SK-N-SH (cell line): Measurements from ENCODE around the gene RPS6KC1. TPM values are rescaled to one million over a fixed set of nuclear protein-coding genes. Genes with fewer than 3 reads are reported as not detected.

Source experiments
- CTCF ChIA-PET: fragments of 300-600, 350-600 bp; formaldehyde crosslinking; extraction: SDS; loops from one replicate; lab custom pipeline; 2021; lab: Yijun Ruan, JAX
- POLR2A ChIA-PET: fragments of 350-600 bp; sonication (Branson Sonifier 250); formaldehyde crosslinking; extraction: SDS; loops from one replicate; lab custom pipeline; 2020; ENCODE audit warnings: antibody characterized with exemption, inconsistent platforms; lab: Yijun Ruan, JAX
- DNase-seq: peaks from one replicate; pipeline ENCODE4 v3.0.0; 2012
- H2AFZ ChIP-seq: fragments of 200-600 bp; sonication (generic); 2 replicates; pipeline ENCODE4 v1.8.1; 2016; ENCODE audit warnings: antibody characterized with exemption, mild to moderate bottlenecking, low read depth
- H3F3A ChIP-seq: fragments of 200-600 bp; sonication (generic); replicated peaks from 2 replicates; pipeline ENCODE3; 2016; ENCODE audit warnings: antibody characterized with exemption, mild to moderate bottlenecking; ENCODE audit not compliant: insufficient read depth
- H3K27ac ChIP-seq, 2 experiments: fragments of 200-500 bp in 1 of 2; fragments of 200-600 bp in 1 of 2; sonication (Bioruptor generic) in 1 of 2; sonication (generic), shearing (Covaris generic) in 1 of 2; 2 replicates each; pipeline versions ENCODE4 v1.5.1 to v1.6.1; 2014 to 2016; ENCODE audit warnings: low read depth in 2 of 2, inconsistent platforms in 1 of 2, low read length in 1 of 2, mild to moderate bottlenecking in 1 of 2, mixed read lengths in 1 of 2
- H3K27me3 ChIP-seq: fragments of 200-600 bp; sonication (generic), shearing (Covaris generic); 2 replicates; pipeline ENCODE4 v1.6.1; 2016; ENCODE audit warnings: mixed run types; ENCODE audit not compliant: insufficient read depth
- H3K36me3 ChIP-seq, 2 experiments: fragments of 200-500 bp in 1 of 2; fragments of 200-600 bp in 1 of 2; sonication (Bioruptor generic) in 1 of 2; sonication (generic) in 1 of 2; replicated peaks in 1 of 2; 2 replicates each; pipeline versions ENCODE3 to v1.5.1; 2014 to 2016; ENCODE audit warnings: low read length in 1 of 2, mild to moderate bottlenecking in 1 of 2; ENCODE audit not compliant: insufficient read depth in 2 of 2, control insufficient read depth in 1 of 2
- H3K4me1 ChIP-seq, 2 experiments: fragments of 200-500 bp in 1 of 2; fragments of 200-600 bp in 1 of 2; sonication (Bioruptor generic) in 1 of 2; sonication (generic), shearing (Covaris generic) in 1 of 2; 2 replicates each; pipeline versions ENCODE4 v1.5.1 to v1.6.1; 2014 to 2016; ENCODE audit warnings: low read depth in 1 of 2, low read length in 1 of 2, mixed run types in 1 of 2; ENCODE audit not compliant: insufficient read depth in 2 of 2, control insufficient read depth in 1 of 2
- H3K4me2 ChIP-seq: fragments of 200-600 bp; sonication (generic), shearing (Covaris generic); 2 replicates; pipeline ENCODE4 v1.6.1; 2017; ENCODE audit warnings: mixed run types
- H3K4me3 ChIP-seq, 2 experiments: fragments of 200-500 bp in 1 of 2; fragments of 200-600 bp in 1 of 2; sonication (Bioruptor generic) in 1 of 2; sonication (generic), shearing (Covaris generic) in 1 of 2; 2 replicates each; pipeline versions ENCODE4 v1.5.1 to v1.8.1; 2014 to 2016; ENCODE audit warnings: low read depth in 2 of 2, inconsistent platforms in 1 of 2, low read length in 1 of 2, mild to moderate bottlenecking in 1 of 2, mixed read lengths in 1 of 2, moderate library complexity in 1 of 2
- H3K79me2 ChIP-seq: fragments of 200-600 bp; sonication (generic); 2 replicates; pipeline ENCODE4 v1.8.1; 2017; ENCODE audit warnings: mild to moderate bottlenecking; ENCODE audit not compliant: insufficient read depth
- H3K9ac ChIP-seq: fragments of 200-600 bp; sonication (generic); 2 replicates; pipeline ENCODE4 v1.6.1; 2017; ENCODE audit warnings: mixed run types
- H3K9me2 ChIP-seq: fragments of 200-600 bp; sonication (generic); 2 replicates; pipeline ENCODE4 v1.6.1; 2017; ENCODE audit warnings: mixed run types
- H3K9me3 ChIP-seq: fragments of 200-600 bp; sonication (generic); 2 replicates; pipeline ENCODE4 v1.6.1; 2017; ENCODE audit warnings: mixed run types, mild to moderate bottlenecking, moderate library complexity
- H4K20me1 ChIP-seq: fragments of 200-600 bp; sonication (generic); 2 replicates; pipeline ENCODE4 v1.6.1; 2017; ENCODE audit warnings: mild to moderate bottlenecking, mixed run types; ENCODE audit not compliant: insufficient read depth
- ELF1 ChIP-seq: IDR thresholded peaks from 2 replicates; pipeline ENCODE4 v1.4.0; 2012
- FOSL2 ChIP-seq: IDR thresholded peaks from 2 replicates; pipeline ENCODE4 v1.4.0; 2012; ENCODE audit warnings: low read depth, mild to moderate bottlenecking, moderate library complexity, borderline replicate concordance
- FOXM1 ChIP-seq: IDR thresholded peaks from 2 replicates; pipeline ENCODE4 v1.4.0; 2012; ENCODE audit warnings: low read depth, mild to moderate bottlenecking
- MEF2A ChIP-seq: IDR thresholded peaks from 2 replicates; pipeline ENCODE4 v1.4.0; 2012; ENCODE audit warnings: low read depth, borderline replicate concordance
- POLR2AphosphoS5 ChIP-seq: IDR thresholded peaks from 2 replicates; pipeline ENCODE4 v1.6.1; 2012; ENCODE audit warnings: low read depth, low read length
- SMC3 ChIP-seq: IDR thresholded peaks from 2 replicates; pipeline ENCODE4 v1.6.1; 2012; ENCODE audit warnings: low read depth, low read length, improper control_type of control experiment
- TCF12 ChIP-seq: IDR thresholded peaks from 2 replicates; pipeline ENCODE4 v1.4.0; 2012
- WGBS: methylation state at CpG from one replicate; pipeline ENCODE4 v1.1.6; 2017; ENCODE audit warnings: low lambda C conversion rate; 5-methylcytosine and 5-hydroxymethylcytosine counted together
- polyA plus RNA-seq, 3 experiments: library from polyadenylated mRNA; depleted of rRNA; stranded (reverse); fragments of >200 nt; gene quantifications; 2 replicates each; pipeline ENCODE4 v1.2.3, GENCODE V29; 2012
- TF ChIP-seq, protein P1 (sequence below): IDR thresholded peaks from 2 replicates; pipeline ENCODE4 v1.4.0; 2012; ENCODE audit warnings: low read depth, borderline replicate concordance
- TF ChIP-seq, protein P2 (sequence below): fragments of 200-600 bp; sonication (generic); IDR thresholded peaks from 2 replicates; pipeline ENCODE4 v1.6.1; 2017; ENCODE audit warnings: antibody characterized with exemption, mild to moderate bottlenecking, moderate library complexity

The RPS6KC1 gene
- polyA plus RNA-seq, 1 of the 3 experiments (the other 2 are of a cell fraction): 7.8 TPM

DNA sequence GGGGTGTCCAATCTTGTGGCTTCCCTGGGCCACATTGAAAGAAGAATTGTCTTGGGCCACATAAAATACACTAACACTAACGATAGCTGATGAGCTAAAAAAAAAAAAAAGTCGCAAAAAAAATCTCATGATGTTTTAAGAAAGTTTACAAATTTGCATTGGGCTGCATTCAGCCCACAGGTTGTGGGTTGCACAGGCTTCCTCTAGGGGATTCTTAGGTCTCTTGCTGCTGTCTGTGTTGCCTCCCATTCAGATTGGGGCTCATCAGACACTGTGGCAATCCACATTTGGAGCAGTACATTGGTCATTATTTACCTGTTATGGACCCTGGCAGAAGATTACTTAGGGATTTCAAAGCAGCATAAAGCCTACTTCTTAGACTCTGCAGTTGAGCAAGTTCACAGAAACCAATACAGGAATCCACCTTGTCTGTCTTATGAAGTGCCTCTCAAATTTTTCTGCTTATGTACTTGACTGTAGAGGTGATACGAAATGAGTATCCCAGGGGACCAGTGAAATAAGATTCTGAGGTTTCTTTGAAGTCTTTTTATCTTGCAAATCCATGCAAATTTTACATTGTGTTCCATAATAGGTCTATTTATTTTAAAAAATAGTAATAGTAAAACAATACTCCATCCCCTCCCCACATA lies 205.5 kb downstream of the RPS6KC1 start (continued):
- TF ChIP-seq, protein P1, sequence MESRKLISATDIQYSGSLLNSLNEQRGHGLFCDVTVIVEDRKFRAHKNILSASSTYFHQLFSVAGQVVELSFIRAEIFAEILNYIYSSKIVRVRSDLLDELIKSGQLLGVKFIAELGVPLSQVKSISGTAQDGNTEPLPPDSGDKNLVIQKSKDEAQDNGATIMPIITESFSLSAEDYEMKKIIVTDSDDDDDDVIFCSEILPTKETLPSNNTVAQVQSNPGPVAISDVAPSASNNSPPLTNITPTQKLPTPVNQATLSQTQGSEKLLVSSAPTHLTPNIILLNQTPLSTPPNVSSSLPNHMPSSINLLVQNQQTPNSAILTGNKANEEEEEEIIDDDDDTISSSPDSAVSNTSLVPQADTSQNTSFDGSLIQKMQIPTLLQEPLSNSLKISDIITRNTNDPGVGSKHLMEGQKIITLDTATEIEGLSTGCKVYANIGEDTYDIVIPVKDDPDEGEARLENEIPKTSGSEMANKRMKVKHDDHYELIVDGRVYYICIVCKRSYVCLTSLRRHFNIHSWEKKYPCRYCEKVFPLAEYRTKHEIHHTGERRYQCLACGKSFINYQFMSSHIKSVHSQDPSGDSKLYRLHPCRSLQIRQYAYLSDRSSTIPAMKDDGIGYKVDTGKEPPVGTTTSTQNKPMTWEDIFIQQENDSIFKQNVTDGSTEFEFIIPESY: no peak
- no peak for TF ChIP-seq ELF1
- no peak for TF ChIP-seq FOXM1

DNA sequence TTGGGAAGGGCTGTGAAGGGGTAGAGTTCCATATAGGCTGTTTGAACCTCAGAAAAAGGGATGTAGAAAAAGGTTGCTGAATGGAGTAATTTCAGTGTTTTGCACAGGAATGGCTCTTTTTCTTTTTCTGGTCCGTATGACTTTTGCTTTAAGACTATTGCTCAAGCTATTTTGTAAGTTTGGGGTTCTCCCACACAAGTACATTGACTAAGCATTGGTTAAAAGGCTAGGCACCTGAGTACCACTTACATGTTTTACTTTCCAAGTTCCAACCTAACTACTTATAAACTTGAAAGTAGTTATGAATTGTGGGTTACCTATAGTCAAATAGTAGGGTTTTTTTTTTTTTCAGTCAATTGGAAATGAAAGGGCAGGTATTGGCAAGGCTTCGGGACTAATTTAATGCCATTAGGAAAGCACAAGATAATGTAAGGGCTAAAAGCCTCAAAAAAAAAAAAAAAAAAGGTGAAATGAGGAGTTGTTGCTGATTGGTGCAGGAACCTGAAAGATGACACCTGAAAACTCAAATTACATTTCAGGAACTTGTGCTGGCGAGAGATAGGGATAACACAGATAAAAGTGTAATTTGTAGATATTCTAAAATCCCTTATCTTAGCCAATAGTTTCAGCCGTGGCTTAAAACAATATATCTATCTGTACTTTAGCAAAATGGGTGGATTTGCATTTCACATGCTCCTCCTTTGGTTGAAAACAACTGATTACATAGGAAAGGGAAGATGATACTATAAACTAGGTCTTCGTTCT lies 209.5 kb downstream of the RPS6KC1 start:
- Histone ChIP-seq H3K9me3 (no peaks in the 10 kb centered on the region), H3K4me2 (no peak overlapping the region), H3F3A (no peaks in the 10 kb centered on the region), H3K27ac (no peak overlapping the region), H3K4me1 (no peaks in the 10 kb centered on the region), H3K4me3 (no peak overlapping the region), H3K79me2 (no peaks in the 10 kb centered on the region), H2AFZ (no peak overlapping the region), H3K27me3 (no peaks in the 10 kb centered on the region), H3K9me2 (no peaks in the 10 kb centered on the region), H3K9ac (no peak overlapping the region), H3K36me3 (peaks cover 22 to 44% of the 10 kb centered on the region in 2 experiments), H4K20me1 (no peaks in the 10 kb centered on the region)
- POLR2A ChIA-PET: no interaction called here
- no peak for DNase-seq
- TF ChIP-seq, protein P2, sequence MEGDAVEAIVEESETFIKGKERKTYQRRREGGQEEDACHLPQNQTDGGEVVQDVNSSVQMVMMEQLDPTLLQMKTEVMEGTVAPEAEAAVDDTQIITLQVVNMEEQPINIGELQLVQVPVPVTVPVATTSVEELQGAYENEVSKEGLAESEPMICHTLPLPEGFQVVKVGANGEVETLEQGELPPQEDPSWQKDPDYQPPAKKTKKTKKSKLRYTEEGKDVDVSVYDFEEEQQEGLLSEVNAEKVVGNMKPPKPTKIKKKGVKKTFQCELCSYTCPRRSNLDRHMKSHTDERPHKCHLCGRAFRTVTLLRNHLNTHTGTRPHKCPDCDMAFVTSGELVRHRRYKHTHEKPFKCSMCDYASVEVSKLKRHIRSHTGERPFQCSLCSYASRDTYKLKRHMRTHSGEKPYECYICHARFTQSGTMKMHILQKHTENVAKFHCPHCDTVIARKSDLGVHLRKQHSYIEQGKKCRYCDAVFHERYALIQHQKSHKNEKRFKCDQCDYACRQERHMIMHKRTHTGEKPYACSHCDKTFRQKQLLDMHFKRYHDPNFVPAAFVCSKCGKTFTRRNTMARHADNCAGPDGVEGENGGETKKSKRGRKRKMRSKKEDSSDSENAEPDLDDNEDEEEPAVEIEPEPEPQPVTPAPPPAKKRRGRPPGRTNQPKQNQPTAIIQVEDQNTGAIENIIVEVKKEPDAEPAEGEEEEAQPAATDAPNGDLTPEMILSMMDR: no peak
- TF ChIP-seq FOXM1: no peak
- no peak for TF ChIP-seq SMC3
- TF ChIP-seq POLR2AphosphoS5: no peak
- TF ChIP-seq TCF12: no peak
- no peak for TF ChIP-seq FOSL2
- no peak for TF ChIP-seq MEF2A
- CTCF ChIA-PET: interaction anchor here (4.2 kb wide), 1 partner anchor 16 kb away, joined by 18 read pairs; no protein-coding TSS in a partner anchor
- WGBS: 94% methylated on average over 5 of the region's 5 CpGs

DNA sequence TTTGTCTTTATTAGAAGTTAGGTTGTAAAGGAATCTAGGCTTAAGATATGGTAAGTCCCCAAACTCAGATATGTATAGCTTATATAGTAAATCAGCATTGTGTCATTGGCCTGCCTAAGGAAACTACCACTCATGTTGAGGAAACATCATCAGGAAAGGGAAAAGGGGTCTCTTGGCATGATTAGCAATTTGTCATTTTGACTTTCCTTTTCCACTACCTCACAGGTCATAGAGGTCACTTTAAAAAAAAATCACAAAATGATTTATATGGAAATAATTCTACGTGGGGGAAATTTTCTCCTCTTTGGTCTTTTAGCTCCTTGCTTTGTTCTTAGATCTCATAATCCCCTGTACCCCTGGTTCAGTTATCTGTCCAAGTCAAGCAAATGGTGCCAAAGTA lies 213.5 kb downstream of the RPS6KC1 start:
- ChIA-PET POLR2A (no interaction called here), CTCF (no interaction called here)
- Histone ChIP-seq H3K27me3 (no peaks in the 10 kb centered on the region), H3K9me2 (no peaks in the 10 kb centered on the region), H3K9me3 (no peaks in the 10 kb centered on the region), H2AFZ (no peak overlapping the region), H3K9ac (no peak overlapping the region), H3K4me3 (no peak overlapping the region), H3K36me3 (peaks cover 36 to 52% of the 10 kb centered on the region in 2 experiments), H4K20me1 (no peaks in the 10 kb centered on the region), H3K4me1 (no peaks in the 10 kb centered on the region), H3F3A (no peaks in the 10 kb centered on the region), H3K4me2 (no peak overlapping the region), H3K27ac (no peak overlapping the region), H3K79me2 (no peaks in the 10 kb centered on the region)
- WGBS: 93% methylated on average over 1 of the region's 1 CpG
- TF ChIP-seq FOSL2: no peak
- DNase-seq: no peak
